ENCODE results near the gene PEX1.
"Not testable (repeated sequence)": the region's sequence is repeated elsewhere in the genome, so short reads cannot be mapped to it uniquely, and the experiment has no call there.

- not testable (repeated sequence) for TF ChIP-seq CTCF, EP300, POLR2A, POLR2AphosphoS5 (IDR thresholded peaks at IDR 0.05)
These were observed 52.3 kb downstream of the PEX1 start for GRCh38 chr7:92475851-92476590.
